ENCODE results near the gene RAMP3. TPM values are rescaled to one million over a fixed set of nuclear protein-coding genes. Genes with fewer than 3 reads are reported as not detected.

The RAMP3 gene
- polyA plus RNA-seq, 1 donor (not counting 4 experiments of a cell fraction or from before 2014, with no cell fraction given), result not detected

DNA sequence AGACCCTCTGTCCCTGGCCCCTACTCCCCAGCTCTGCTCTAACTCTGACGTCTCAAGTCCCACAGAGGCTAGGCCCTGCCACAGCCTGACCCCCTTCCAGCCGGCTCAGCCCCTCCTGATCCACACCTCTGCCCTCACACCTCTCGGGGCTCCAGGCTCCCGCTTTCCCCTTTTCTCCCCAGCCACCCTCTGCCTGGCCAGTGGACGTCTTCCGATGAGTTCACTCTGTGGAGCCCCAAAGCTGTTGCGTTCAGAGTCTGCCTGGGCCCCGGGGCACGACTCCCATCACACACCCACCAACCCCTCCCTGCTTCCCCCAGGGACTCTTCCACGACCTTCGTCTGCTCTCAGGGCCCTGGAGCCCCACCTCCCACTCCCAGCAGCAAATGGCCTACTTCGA is 27.7 kb upstream of the RAMP3 start:
- no peaks in the 10 kb centered on the region for H3K79me2 ChIP-seq (ENCODE audit: control insufficient read depth, insufficient read depth, low read length)
- H3K27ac ChIP-seq (ENCODE audit: control insufficient read depth, insufficient read depth, low read length), result no peak overlapping the region
- H3K9ac ChIP-seq (ENCODE audit: control insufficient read depth, extremely low read depth, insufficient read depth, low read length), result no peak overlapping the region
- TF ChIP-seq, protein P1, sequence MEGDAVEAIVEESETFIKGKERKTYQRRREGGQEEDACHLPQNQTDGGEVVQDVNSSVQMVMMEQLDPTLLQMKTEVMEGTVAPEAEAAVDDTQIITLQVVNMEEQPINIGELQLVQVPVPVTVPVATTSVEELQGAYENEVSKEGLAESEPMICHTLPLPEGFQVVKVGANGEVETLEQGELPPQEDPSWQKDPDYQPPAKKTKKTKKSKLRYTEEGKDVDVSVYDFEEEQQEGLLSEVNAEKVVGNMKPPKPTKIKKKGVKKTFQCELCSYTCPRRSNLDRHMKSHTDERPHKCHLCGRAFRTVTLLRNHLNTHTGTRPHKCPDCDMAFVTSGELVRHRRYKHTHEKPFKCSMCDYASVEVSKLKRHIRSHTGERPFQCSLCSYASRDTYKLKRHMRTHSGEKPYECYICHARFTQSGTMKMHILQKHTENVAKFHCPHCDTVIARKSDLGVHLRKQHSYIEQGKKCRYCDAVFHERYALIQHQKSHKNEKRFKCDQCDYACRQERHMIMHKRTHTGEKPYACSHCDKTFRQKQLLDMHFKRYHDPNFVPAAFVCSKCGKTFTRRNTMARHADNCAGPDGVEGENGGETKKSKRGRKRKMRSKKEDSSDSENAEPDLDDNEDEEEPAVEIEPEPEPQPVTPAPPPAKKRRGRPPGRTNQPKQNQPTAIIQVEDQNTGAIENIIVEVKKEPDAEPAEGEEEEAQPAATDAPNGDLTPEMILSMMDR (optimal IDR thresholded peaks at IDR 0.05 in 1 of 3, IDR thresholded peaks at IDR 0.05 in 1 of 3, conservative IDR thresholded peaks at IDR 0.05 in 1 of 3; ENCODE audit: extremely low read depth in 1 of 3, insufficient read depth in 2 of 3, low read length in 3 of 3), result no peak
- TF ChIP-seq EZH2 (IDR thresholded peaks at IDR 0.05; ENCODE audit: low read length), result no peak
- no peaks in the 10 kb centered on the region for H3K9me3 ChIP-seq (ENCODE audit: control insufficient read depth, low read depth, low read length)
- H2AFZ ChIP-seq (ENCODE audit: control insufficient read depth, low read length), result no peak overlapping the region
- dilution Hi-C loops (cut with MboI; ENCODE audit: extremely low pct_ligation_motif_present, low sequenced_read_pairs), result no loop called here
- peaks cover 5% of the 10 kb centered on the region for H3K27me3 ChIP-seq (ENCODE audit: control insufficient read depth, extremely low read depth, insufficient read depth, low read length)
- no peak overlapping the region for H3K4me2 ChIP-seq (ENCODE audit: control insufficient read depth, extremely low read depth, insufficient read depth, low read depth, low read length)
- H3K36me3 ChIP-seq (ENCODE audit: control insufficient read depth in 2 of 2, extremely low read depth in 1 of 2, insufficient read depth in 2 of 2, low read length in 2 of 2), result no peaks in the 10 kb centered on the region
- H3K4me1 ChIP-seq (ENCODE audit: control insufficient read depth, extremely low read depth, insufficient read depth, low read length), result no peaks in the 10 kb centered on the region
- no peaks in the 10 kb centered on the region for H3K9me1 ChIP-seq (ENCODE audit: control insufficient read depth, extremely low read depth, insufficient read depth, low read length)
- no peaks in the 10 kb centered on the region for H4K20me1 ChIP-seq (ENCODE audit: control insufficient read depth, extremely low read depth, insufficient read depth, low read length)
- no peak for DNase-seq (ENCODE audit: low read depth, low spot score)
- no peak for FAIRE-seq
- H3K4me3 ChIP-seq (ENCODE audit: control insufficient read depth in 2 of 3, extremely low read depth in 1 of 3, insufficient read depth in 2 of 3, low read depth in 1 of 3, low read length in 3 of 3), result no peak overlapping the region

DNA sequence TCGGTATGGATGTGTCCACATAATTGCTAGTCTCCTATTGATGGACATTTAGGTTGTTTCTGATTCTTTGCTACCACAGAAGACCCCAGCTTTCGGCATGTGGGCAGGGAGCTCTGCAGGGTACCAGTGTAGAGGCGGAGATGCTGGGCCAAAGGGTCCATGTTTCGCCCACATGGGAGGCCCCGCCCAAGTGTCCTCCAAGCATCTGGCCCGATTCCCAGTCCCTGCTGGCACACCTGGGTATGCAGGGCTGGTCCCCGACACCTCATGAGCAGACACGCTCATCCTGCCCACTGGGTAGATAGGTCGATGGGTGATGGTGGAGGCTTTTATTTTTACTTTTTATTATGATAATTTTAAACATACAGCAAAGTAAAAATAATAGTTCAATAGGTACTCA is 26.7 kb upstream of the RAMP3 start:
- H3K9ac ChIP-seq (ENCODE audit: control insufficient read depth, extremely low read depth, insufficient read depth, low read length), result no peak overlapping the region
- no peaks in the 10 kb centered on the region for H3K9me1 ChIP-seq (ENCODE audit: control insufficient read depth, extremely low read depth, insufficient read depth, low read length)
- H4K20me1 ChIP-seq (ENCODE audit: control insufficient read depth, extremely low read depth, insufficient read depth, low read length), result no peaks in the 10 kb centered on the region
- H3K27me3 ChIP-seq (ENCODE audit: control insufficient read depth, extremely low read depth, insufficient read depth, low read length), result peaks cover 5% of the 10 kb centered on the region
- H3K79me2 ChIP-seq (ENCODE audit: control insufficient read depth, insufficient read depth, low read length), result no peaks in the 10 kb centered on the region
- H3K36me3 ChIP-seq (ENCODE audit: control insufficient read depth in 2 of 2, extremely low read depth in 1 of 2, insufficient read depth in 2 of 2, low read length in 2 of 2), result no peaks in the 10 kb centered on the region
- H3K4me2 ChIP-seq (ENCODE audit: control insufficient read depth, extremely low read depth, insufficient read depth, low read depth, low read length), result no peak overlapping the region
- no peak overlapping the region for H3K4me3 ChIP-seq (ENCODE audit: control insufficient read depth in 2 of 3, extremely low read depth in 1 of 3, insufficient read depth in 2 of 3, low read depth in 1 of 3, low read length in 3 of 3)
- no peak overlapping the region for H2AFZ ChIP-seq (ENCODE audit: control insufficient read depth, low read length)
- FAIRE-seq (no peak), DNase-seq (ENCODE audit: low read depth, low spot score) (no peak)
- H3K9me3 ChIP-seq (ENCODE audit: control insufficient read depth, low read depth, low read length), result no peaks in the 10 kb centered on the region
- H3K4me1 ChIP-seq (ENCODE audit: control insufficient read depth, extremely low read depth, insufficient read depth, low read length), result no peaks in the 10 kb centered on the region
- no peak overlapping the region for H3K27ac ChIP-seq (ENCODE audit: control insufficient read depth, insufficient read depth, low read length)
- TF ChIP-seq, protein P1 (optimal IDR thresholded peaks at IDR 0.05 in 1 of 3, IDR thresholded peaks at IDR 0.05 in 1 of 3, conservative IDR thresholded peaks at IDR 0.05 in 1 of 3; ENCODE audit: extremely low read depth in 1 of 3, insufficient read depth in 2 of 3, low read length in 3 of 3), result no peak
- no peak for TF ChIP-seq EZH2 (IDR thresholded peaks at IDR 0.05; ENCODE audit: low read length)
- dilution Hi-C loops (cut with MboI; ENCODE audit: extremely low pct_ligation_motif_present, low sequenced_read_pairs), result no loop called here

Data from keratinocyte (primary cell).